Glutamatergic neuron (in vitro differentiated cells): ENCODE measurements around the gene E2F2. TPM values are rescaled to one million over a fixed set of nuclear protein-coding genes. Genes with fewer than 3 reads are reported as not detected.
"Not testable (repeated sequence)": the region's sequence is repeated elsewhere in the genome, so short reads cannot be mapped to it uniquely, and the experiment has no call there.

Experiments used
- DNase-seq: peaks from one replicate; pipeline ENCODE4 v3.0.0; 2022
- H3K27ac Mint-ChIP-seq: one replicate; pipeline ENCODE4 v1.8.0; 2020; ENCODE audit warnings: mild to moderate bottlenecking, mixed read lengths, inconsistent platforms; ENCODE audit not compliant: unreplicated experiment
- H3K27me3 Mint-ChIP-seq: one replicate; pipeline ENCODE4 v1.8.0; 2020; ENCODE audit warnings: mild to moderate bottlenecking, moderate library complexity, mixed read lengths, inconsistent platforms; ENCODE audit not compliant: unreplicated experiment
- H3K36me3 Mint-ChIP-seq: one replicate; pipeline ENCODE4 v1.8.0; 2020; ENCODE audit warnings: mild to moderate bottlenecking, mixed read lengths, inconsistent platforms; ENCODE audit not compliant: unreplicated experiment
- H3K4me1 Mint-ChIP-seq: one replicate; pipeline ENCODE4 v1.8.0; 2020; ENCODE audit warnings: mild to moderate bottlenecking, low read depth, mixed read lengths, inconsistent platforms; ENCODE audit not compliant: unreplicated experiment
- H3K4me3 Mint-ChIP-seq: one replicate; pipeline ENCODE4 v1.8.0; 2020; ENCODE audit warnings: mild to moderate bottlenecking, mixed read lengths, inconsistent platforms; ENCODE audit not compliant: unreplicated experiment
- H3K9me3 Mint-ChIP-seq: one replicate; pipeline ENCODE4 v1.8.0; 2020; ENCODE audit warnings: mild to moderate bottlenecking, moderate library complexity, mixed read lengths, inconsistent platforms; ENCODE audit not compliant: unreplicated experiment
- CTCF ChIP-seq: fragments of 200-600 bp; sonication (generic); IDR thresholded peaks from one replicate; pipeline ENCODE4 v1.5.0; 2021; ENCODE audit not compliant: partially characterized antibody, unreplicated experiment
- total RNA-seq: library from RNA; stranded (reverse); fragmentation: NEBNext Ultra II Directional; extraction: Animal tissue kit (Norgen Biotek cat#: 25700); gene quantifications from one replicate; pipeline ENCODE4 v1.2.1, GENCODE V29; 2021; ENCODE audit not compliant: unreplicated experiment

The E2F2 gene
- total RNA-seq, 1 donor from 2014 or later: 5.4 TPM

- TF ChIP-seq CTCF: no peak
- Mint-ChIP-seq H3K9me3 (peaks cover 2% of the 10 kb centered on the region), H3K4me1 (peaks cover 8% of the 10 kb centered on the region)
These were observed 28.1 kb downstream of the E2F2 start for GRCh38 chr1:23502951-23503350.

GRCh38 chr1:23500466-23500865, 30.6 kb downstream of the E2F2 start:
- Mint-ChIP-seq H3K36me3 (no peaks in the 10 kb centered on the region), H3K4me3 (no peak overlapping the region)

More at GRCh38 chr1:23502951-23503350, 28.1 kb downstream of the E2F2 start:
- DNase-seq: no peak
- Mint-ChIP-seq H3K4me3 (no peak overlapping the region), H3K36me3 (no peaks in the 10 kb centered on the region), H3K27me3 (no peaks in the 10 kb centered on the region), H3K27ac (no peak overlapping the region)

GRCh38 chr1:23497777-23498439, 33.1 kb downstream of the E2F2 start:
- TF ChIP-seq CTCF: no peak
- no peaks in the 10 kb centered on the region for H3K9me3 Mint-ChIP-seq
- H3K27me3 Mint-ChIP-seq: no peaks in the 10 kb centered on the region
- no peak overlapping the region for H3K4me3 Mint-ChIP-seq
- no peaks in the 10 kb centered on the region for H3K36me3 Mint-ChIP-seq
- no peak for DNase-seq
- no peaks in the 10 kb centered on the region for H3K4me1 Mint-ChIP-seq
- no peak overlapping the region for H3K27ac Mint-ChIP-seq

More at GRCh38 chr1:23500466-23500865, 30.6 kb downstream of the E2F2 start:
- peaks cover 4% of the 10 kb centered on the region for H3K4me1 Mint-ChIP-seq
- DNase-seq: no peak
- no peaks in the 10 kb centered on the region for H3K9me3 Mint-ChIP-seq
- H3K27ac Mint-ChIP-seq: no peak overlapping the region
- H3K27me3 Mint-ChIP-seq: no peaks in the 10 kb centered on the region
- no peak for TF ChIP-seq CTCF

GRCh38 chr1:23496490-23497181, 34.4 kb downstream of the E2F2 start:
- Mint-ChIP-seq H3K27me3 (peaks cover 2% of the 10 kb centered on the region), H3K27ac (no peak overlapping the region), H3K4me1 (no peaks in the 10 kb centered on the region), H3K9me3 (peaks cover 3% of the 10 kb centered on the region), H3K36me3 (no peaks in the 10 kb centered on the region), H3K4me3 (no peak overlapping the region)
- no peak for TF ChIP-seq CTCF
- DNase-seq: no peak

- DNase-seq, H3K9me3 Mint-ChIP-seq, H3K4me1 Mint-ChIP-seq, H3K27me3 Mint-ChIP-seq, H3K36me3 Mint-ChIP-seq, H3K27ac Mint-ChIP-seq, H3K4me3 Mint-ChIP-seq: not testable (repeated sequence)
These were observed 36.2 kb downstream of the E2F2 start for GRCh38 chr1:23494836-23495235.

GRCh38 chr1:23492776-23493175, 38.3 kb downstream of the E2F2 start:
- H3K4me1 Mint-ChIP-seq, H3K27me3 Mint-ChIP-seq, H3K36me3 Mint-ChIP-seq, H3K4me3 Mint-ChIP-seq, DNase-seq, H3K9me3 Mint-ChIP-seq, H3K27ac Mint-ChIP-seq: not testable (repeated sequence)
